GM18526 (cell line): ENCODE data around the gene DLG2.

Experiments
- POLR2A ChIP-seq: IDR thresholded peaks from 3 replicates; pipeline ENCODE4 v1.6.1; 2011; ENCODE audit not compliant: insufficient read length; ENCODE audit errors: extremely low read depth

DLG2 gene

GRCh38 chr11:84817998-84818397 is 809.1 kb downstream of the DLG2 start:
- TF ChIP-seq POLR2A: no peak

- TF ChIP-seq POLR2A: no peak
Measured at GRCh38 chr11:84812471-84812969, 814.6 kb downstream of the DLG2 start.

- no peak for TF ChIP-seq POLR2A
Measured at GRCh38 chr11:84806354-84806753, 820.8 kb downstream of the DLG2 start.

- no peak for TF ChIP-seq POLR2A
Measured at GRCh38 chr11:84804041-84804440, 823.1 kb downstream of the DLG2 start.

- TF ChIP-seq POLR2A: no peak
Measured at GRCh38 chr11:84800755-84801346, 826.3 kb downstream of the DLG2 start.

- TF ChIP-seq POLR2A: no peak
Measured at GRCh38 chr11:84799112-84799511, 828.0 kb downstream of the DLG2 start.

- TF ChIP-seq POLR2A: no peak
Measured at GRCh38 chr11:84795698-84796097, 831.4 kb downstream of the DLG2 start.

- TF ChIP-seq POLR2A: no peak
Measured at GRCh38 chr11:84794663-84795443, 832.3 kb downstream of the DLG2 start.

- no peak for TF ChIP-seq POLR2A
Measured at GRCh38 chr11:84793318-84793717, 833.8 kb downstream of the DLG2 start.

- no peak for TF ChIP-seq POLR2A
Measured at GRCh38 chr11:84790849-84791427, 836.2 kb downstream of the DLG2 start.

GRCh38 chr11:84788220-84788619 is 838.9 kb downstream of the DLG2 start:
- no peak for TF ChIP-seq POLR2A

GRCh38 chr11:84780689-84781293 is 846.4 kb downstream of the DLG2 start:
- TF ChIP-seq POLR2A: no peak

GRCh38 chr11:84775503-84775902 is 851.6 kb downstream of the DLG2 start:
- TF ChIP-seq POLR2A: no peak

- TF ChIP-seq POLR2A: no peak
Measured at GRCh38 chr11:84763931-84764330, 863.2 kb downstream of the DLG2 start.

- TF ChIP-seq POLR2A: no peak
Measured at GRCh38 chr11:84757711-84758110, 869.4 kb downstream of the DLG2 start.

GRCh38 chr11:84751371-84751770 is 875.8 kb downstream of the DLG2 start:
- no peak for TF ChIP-seq POLR2A
